Osteocyte (in vitro differentiated cells): ENCODE results near the gene FRMD1. TPM values are rescaled to one million over a fixed set of nuclear protein-coding genes. Genes with fewer than 3 reads are reported as not detected.

ENCODE experiments used
- DNase-seq: peaks from one replicate; pipeline ENCODE4 v3.0.0; 2021; ENCODE audit warnings: mixed read lengths; ENCODE audit not compliant: unreplicated experiment; ENCODE audit errors: extremely low spot score
- H3K27ac Mint-ChIP-seq: one replicate; pipeline ENCODE4 v1.8.0; 2021; ENCODE audit warnings: mild to moderate bottlenecking, mixed read lengths; ENCODE audit not compliant: unreplicated experiment
- H3K27me3 Mint-ChIP-seq: one replicate; pipeline ENCODE4 v1.8.0; 2021; ENCODE audit warnings: mixed read lengths; ENCODE audit not compliant: unreplicated experiment
- H3K36me3 Mint-ChIP-seq: one replicate; pipeline ENCODE4 v1.8.0; 2021; ENCODE audit warnings: mixed read lengths; ENCODE audit not compliant: unreplicated experiment
- H3K4me1 Mint-ChIP-seq: one replicate; pipeline ENCODE4 v1.8.0; 2021; ENCODE audit warnings: mixed read lengths; ENCODE audit not compliant: unreplicated experiment
- H3K4me3 Mint-ChIP-seq: one replicate; pipeline ENCODE4 v1.8.0; 2021; ENCODE audit warnings: mild to moderate bottlenecking, moderate library complexity, mixed read lengths; ENCODE audit not compliant: unreplicated experiment
- H3K9me3 Mint-ChIP-seq: one replicate; pipeline ENCODE4 v1.8.0; 2021; ENCODE audit warnings: mixed read lengths; ENCODE audit not compliant: unreplicated experiment
- CTCF ChIP-seq: fragments of 200-600 bp; sonication (generic); IDR thresholded peaks from 2 replicates; pipeline ENCODE4 v1.5.0; 2021; ENCODE audit warnings: antibody characterized with exemption, mild to moderate bottlenecking, moderate library complexity
- total RNA-seq: library from RNA; stranded (reverse); gene quantifications from 2 replicates; pipeline ENCODE4 v1.2.1, GENCODE V29; 2021

Gene FRMD1
- total RNA-seq, 1 donor from 2014 or later: 0.05 TPM

- no peak for TF ChIP-seq CTCF
- Mint-ChIP-seq H3K4me3 (no peak overlapping the region), H3K27ac (no peak overlapping the region), H3K27me3 (no peaks in the 10 kb centered on the region), H3K36me3 (no peaks in the 10 kb centered on the region), H3K9me3 (no peaks in the 10 kb centered on the region), H3K4me1 (peaks cover 9% of the 10 kb centered on the region)
- no peak for DNase-seq
Measured at GRCh38 chr6:168098431-168098861, 19.4 kb upstream of the FRMD1 start.

DNA sequence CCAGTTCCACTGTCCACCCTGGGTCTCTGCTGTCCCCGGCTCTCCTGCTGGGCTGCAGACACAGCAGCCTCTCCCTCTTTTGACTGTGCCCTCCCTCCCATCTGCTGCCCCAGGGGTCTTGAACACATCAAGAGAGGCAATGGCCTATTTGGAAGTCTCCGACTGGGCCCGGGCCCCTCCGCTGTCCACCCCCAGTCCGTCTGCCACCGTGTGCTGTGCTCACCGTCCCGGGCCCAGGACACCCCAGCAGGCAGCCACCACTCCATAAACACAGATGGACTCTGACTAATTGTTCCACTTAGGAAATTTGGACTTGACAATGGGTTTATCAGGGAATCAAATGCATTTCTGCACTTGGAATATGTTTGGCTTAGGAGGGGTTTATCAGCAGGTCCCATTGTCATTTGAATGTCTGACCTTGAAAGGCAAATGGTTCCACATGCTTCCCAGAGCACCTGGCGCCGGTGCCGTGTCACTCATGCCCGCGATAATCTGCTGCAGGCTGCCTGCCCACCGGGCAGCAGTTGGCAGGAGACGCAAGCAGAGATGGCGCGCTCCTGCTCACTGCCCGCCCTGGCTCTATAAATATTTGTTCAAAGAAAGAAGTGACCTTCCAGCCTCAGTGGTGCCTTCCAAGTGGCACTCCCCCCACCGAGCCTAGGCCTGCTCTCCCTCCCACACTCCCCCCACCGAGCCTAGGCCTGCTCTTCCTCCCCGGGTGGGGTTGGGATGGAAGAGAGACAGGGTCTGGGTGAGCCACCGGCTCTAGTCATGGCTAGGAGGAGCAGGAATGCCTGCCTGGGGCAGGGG lies 18.8 kb upstream of the FRMD1 start:
- Mint-ChIP-seq H3K27me3 (no peaks in the 10 kb centered on the region), H3K27ac (no peak overlapping the region), H3K4me1 (peaks cover 10% of the 10 kb centered on the region), H3K4me3 (no peak overlapping the region), H3K9me3 (no peaks in the 10 kb centered on the region), H3K36me3 (no peaks in the 10 kb centered on the region)
- no peak for DNase-seq
- TF ChIP-seq CTCF: no peak

- Mint-ChIP-seq H3K4me3 (no peak overlapping the region), H3K36me3 (no peaks in the 10 kb centered on the region), H3K9me3 (no peaks in the 10 kb centered on the region), H3K4me1 (peaks cover 7% of the 10 kb centered on the region), H3K27me3 (no peaks in the 10 kb centered on the region), H3K27ac (no peak overlapping the region)
- TF ChIP-seq CTCF: no peak
- no peak for DNase-seq
Measured at GRCh38 chr6:168097221-168097620, 18.2 kb upstream of the FRMD1 start.

GRCh38 chr6:168096271-168096764 lies 17.3 kb upstream of the FRMD1 start:
- peaks cover 5% of the 10 kb centered on the region for H3K4me1 Mint-ChIP-seq
- TF ChIP-seq CTCF: no peak
- no peak for DNase-seq
- H3K4me3 Mint-ChIP-seq: no peak overlapping the region
- no peaks in the 10 kb centered on the region for H3K36me3 Mint-ChIP-seq
- no peak overlapping the region for H3K27ac Mint-ChIP-seq
- no peaks in the 10 kb centered on the region for H3K9me3 Mint-ChIP-seq
- no peaks in the 10 kb centered on the region for H3K27me3 Mint-ChIP-seq

DNA sequence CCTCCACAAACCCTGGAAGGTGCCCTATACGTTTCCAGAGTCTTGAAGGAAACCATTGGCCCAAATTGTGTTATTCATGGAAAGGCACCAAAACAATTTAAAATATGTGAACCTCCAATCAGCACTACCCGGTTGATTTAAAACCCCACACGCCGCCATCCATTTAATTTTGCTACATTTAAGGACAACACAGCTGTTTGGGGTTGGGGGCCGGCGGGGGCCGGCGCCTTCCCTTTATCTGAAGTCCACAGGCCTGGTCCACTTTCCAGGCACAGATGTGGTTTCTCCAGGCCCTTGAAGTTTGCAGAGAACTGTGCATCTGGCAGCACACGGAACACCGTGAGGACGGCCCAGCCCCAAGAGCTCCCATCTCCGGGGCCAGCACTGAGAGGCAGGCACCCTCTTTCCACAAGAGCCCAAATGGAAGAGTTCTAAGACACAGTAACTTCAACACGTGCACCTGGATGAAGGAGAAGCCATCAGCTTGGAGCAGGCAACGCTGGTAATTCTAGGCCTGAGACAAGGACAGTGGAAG lies 16.8 kb upstream of the FRMD1 start:
- DNase-seq: no peak
- Mint-ChIP-seq H3K36me3 (no peaks in the 10 kb centered on the region), H3K27me3 (no peaks in the 10 kb centered on the region), H3K4me3 (no peak overlapping the region), H3K9me3 (no peaks in the 10 kb centered on the region), H3K4me1 (peaks cover 5% of the 10 kb centered on the region), H3K27ac (no peak overlapping the region)
- TF ChIP-seq CTCF: no peak
